GM10847 (cell line): ENCODE data around the gene F8.

Experiments
- POLR2A ChIP-seq: IDR thresholded peaks from 2 replicates; pipeline ENCODE4 v1.6.1; 2011; ENCODE audit not compliant: insufficient read length; ENCODE audit errors: extremely low read depth

Gene F8

DNA sequence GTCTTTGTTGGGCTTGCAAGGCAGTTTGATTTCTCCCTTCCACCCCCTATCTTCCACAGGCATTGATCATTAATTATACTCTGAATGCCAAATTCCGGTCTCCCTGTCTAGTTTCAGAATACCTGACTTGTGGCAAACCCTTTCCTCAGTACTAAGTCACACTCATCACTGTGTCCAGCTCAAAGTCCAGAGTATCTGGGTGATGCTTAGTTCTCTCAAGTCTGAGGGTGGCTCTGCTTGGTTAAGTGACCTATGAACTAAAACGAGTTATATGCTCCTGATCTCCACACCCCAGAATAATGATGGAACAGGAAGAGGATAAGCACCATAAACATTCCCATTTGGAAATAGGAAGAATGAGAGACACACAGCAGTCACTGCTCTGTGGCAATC lies 194.5 kb downstream of the F8 start:
- no peak for TF ChIP-seq POLR2A

DNA sequence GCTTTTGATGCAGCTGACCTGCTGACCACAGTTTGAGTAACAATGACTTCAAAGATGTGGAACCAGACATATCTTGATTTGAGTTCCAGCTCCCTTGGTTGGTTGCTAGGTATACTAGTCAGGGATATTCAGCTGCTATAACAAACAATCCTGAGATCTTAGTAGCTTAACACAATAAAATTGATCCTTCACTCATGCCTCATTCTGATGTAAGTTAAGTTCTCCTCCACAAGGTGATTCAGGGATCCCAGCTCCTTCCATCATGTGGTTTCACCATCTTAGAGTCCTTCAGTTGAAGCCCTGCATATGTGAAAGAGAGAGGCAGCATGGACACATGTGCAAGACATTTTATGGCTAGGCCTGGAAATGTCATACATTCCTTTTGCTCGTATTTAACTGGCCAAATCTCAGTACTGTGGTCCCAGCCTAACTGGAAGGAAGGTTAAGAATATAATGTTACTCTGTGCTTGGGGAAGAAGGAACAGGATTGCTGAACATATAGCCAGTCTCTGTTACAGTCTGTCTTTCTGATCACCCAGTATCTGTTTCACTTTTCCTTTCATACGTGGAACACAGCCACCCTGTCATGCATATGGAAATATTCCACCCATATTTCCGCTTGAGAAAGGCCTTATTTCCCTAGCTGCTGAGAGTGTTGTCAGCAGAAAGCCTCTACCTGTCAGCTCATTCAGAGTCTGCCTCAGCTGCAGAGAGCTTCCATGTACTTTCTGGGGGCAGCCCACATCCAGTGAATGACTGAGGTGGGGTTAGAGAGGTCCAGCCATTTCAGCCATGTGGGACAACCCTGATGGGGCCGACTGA lies 195.1 kb downstream of the F8 start:
- TF ChIP-seq POLR2A: no peak

DNA sequence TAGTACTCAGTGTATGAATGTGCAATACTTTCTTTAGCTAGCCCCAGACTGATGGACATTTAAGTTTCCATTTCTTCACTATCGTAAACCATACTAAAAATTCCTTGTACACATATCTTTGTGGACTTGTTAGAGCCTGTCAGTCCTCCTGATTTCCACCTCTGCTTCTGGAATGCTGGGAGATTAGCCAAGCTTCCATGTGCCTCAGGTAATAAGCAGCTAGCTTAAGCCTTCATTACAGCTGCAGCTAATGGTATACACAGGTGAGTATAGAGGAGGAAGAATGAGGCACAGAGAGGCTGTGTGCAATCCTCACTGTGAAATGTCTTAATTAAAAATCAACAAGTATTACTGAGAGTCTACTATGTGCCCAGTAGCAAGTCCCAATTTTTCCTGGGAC lies 197.9 kb downstream of the F8 start:
- TF ChIP-seq POLR2A: no peak

DNA sequence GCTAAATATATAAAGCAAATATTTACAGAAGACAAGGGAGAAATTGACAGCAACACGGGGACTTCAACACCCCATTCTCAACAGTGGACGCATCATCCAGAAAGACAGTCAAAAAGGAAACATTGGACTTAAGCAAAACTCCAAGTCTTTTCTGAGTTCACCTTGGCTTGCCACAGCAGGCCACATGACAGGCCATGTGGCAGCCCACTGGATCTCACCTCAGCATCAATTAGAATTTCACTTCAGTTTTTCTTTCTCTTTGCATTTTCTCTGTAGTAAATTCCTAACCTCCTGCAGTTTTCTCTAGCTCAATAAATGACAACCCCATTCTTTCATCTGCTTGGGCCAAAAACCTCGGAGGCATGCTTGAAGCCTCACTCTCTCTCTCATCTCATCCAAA lies 200.5 kb downstream of the F8 start:
- no peak for TF ChIP-seq POLR2A

DNA sequence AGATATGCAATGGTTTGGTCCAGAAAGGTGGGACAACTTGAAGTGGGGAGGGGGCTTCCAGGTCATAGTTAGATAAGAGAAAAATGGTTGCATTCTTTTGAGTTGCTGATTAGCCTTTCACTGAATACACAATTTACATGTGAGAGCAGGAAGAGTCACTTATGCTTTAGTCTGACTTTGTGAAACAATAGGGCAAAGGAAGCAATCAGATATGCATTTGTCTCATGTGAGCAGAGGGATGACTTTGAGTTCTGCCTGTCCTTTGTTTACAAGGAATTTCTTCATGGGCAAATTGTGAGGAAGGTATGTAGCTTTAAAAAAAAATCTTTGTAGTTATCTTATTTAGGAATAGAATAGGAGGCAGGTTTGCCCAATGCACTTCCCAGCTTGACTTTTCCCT lies 201.0 kb downstream of the F8 start:
- TF ChIP-seq POLR2A: no peak

DNA sequence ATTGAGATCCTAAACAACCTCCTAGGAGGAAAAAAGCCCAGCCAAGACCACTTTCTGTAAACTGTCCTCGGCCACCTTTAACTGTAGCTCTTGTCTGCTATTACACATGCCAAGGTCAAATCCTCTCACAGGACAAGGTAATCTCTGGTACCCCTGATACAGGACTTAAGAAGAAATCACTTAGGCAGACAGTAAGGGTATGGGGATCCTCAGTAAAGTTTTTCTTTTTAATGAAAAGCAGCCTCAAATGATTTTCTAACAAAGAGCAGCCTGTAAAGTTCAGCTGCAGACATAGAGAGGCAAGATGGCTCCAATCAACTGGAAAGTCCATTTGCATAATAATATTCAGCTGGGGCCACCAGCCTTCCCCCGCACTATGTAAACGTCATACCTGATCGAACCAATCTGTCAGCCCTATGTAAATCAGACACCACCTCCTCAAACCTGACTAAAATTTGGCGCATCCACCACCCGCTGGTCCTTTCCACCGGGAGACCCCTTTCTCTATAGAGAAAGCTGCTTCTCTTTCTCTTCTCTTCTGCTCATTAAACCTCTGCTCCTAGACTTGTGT lies 202.7 kb downstream of the F8 start:
- TF ChIP-seq POLR2A: no peak

DNA sequence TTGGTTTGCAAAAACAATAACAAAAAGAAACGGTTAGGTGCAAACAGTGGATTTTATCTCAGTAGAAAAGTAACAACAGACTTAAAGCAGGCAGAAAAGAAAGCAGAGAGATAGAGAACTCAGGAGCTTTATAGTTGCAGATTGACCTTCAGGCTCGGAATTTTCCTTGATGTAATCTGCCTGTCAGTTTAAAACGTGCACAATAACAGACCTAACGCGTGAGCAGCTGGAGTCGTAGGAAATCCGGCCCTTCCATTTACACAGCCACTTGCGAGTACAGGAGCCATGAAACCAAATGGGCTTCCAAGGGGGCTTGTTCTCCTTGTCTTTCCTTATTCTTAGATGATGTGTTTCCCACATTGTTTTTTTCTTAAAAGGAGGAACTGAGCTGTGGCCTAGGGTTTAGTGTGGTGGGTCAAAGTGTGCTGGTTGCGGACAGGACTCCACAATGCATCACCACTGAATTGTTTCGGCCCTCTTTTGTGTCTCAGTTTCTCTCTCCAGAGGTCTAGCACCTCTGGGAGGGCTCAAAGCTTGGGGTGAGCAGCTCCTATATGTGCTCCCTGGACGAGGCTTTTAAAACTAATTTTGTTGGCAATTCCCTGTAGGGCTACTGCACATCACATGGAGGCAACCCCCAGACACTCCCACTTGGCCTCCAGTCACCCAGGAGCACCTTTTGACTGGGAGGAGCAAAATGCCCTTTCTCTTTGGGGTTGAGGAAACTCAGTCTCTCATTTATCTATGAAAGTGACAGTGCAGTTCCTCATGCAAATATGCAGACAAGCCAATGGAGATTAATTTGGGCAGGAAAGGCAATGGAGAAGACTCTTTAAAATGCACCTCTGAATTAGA lies 203.4 kb downstream of the F8 start:
- no peak for TF ChIP-seq POLR2A

DNA sequence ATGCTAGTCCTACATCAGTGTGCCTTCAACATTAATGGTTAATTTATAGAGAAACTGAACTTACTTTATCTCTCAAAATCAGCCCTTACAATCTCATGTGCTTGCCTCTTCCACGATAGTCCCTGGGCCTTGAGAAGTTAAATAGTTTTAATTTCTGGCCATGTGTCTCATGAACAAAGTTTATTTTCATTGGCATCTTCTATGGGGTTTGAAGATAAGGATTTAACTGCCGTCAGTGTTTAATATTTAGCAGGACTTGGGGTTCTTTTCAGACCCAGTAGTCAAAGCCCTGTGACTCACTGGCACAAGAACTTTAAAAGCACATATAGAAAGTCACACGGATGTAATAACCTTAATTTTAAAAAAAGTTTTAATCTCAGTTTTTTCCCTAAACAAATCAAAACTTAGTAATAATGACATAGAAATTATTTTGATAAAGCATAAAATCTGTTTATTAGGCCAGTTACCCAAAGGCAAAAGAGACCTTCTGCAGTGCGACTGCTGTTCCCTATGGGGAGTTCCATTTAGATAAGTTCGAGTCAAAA lies 207.2 kb downstream of the F8 start:
- TF ChIP-seq POLR2A: no peak

DNA sequence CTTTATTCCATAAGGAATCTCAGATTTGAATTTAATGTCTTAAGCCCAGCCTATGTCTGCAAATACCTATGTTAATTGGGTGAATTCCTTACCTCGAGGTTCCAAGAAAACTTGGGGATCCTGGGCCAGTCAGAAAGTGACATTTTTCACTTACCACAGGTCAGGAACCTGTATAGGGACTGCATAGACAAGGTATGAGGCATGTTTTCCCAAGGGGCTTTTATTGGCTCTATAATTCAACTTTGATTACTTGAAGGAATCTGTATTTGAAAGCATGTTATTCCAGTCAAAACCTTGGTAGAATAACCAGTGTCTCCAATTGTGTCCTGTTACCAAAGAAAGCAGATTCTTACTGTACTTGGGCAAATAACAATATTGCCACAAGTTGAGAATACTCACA lies 208.7 kb downstream of the F8 start:
- no peak for TF ChIP-seq POLR2A

DNA sequence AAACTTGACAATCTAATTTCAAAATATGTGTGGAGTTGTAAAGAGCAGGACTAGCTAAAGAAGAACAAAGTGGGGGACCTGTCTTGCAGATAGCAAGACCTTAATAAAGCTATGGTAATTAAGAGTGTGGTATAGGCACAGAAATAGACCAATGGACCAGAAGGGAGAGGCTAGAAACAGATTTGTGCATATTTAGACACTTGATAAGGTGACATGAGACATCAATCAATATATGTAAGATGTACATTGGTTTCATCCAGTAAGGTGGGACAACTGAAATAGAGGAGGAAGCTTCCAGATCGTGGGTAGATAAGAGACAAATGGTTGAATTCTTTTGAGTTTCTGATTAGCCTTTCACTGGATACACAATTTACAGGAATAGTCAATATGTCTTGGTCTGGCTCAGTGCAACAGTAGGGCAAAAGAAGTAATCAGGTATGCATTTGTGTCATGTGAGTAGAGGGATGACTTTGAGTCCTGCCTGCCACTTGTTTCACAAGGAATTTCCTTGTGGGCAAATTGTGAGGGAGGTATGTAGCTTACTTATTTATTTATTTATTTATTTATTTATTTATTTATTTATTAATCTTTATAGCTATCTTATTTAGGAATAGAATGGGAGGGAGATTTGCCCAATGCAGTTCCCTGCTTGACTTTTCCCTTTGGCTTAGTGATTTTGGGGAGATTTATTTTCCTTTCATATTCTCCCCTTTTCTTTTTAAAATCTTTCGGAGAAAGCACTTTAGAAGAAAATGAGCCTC lies 210.0 kb downstream of the F8 start:
- TF ChIP-seq POLR2A: no peak

DNA sequence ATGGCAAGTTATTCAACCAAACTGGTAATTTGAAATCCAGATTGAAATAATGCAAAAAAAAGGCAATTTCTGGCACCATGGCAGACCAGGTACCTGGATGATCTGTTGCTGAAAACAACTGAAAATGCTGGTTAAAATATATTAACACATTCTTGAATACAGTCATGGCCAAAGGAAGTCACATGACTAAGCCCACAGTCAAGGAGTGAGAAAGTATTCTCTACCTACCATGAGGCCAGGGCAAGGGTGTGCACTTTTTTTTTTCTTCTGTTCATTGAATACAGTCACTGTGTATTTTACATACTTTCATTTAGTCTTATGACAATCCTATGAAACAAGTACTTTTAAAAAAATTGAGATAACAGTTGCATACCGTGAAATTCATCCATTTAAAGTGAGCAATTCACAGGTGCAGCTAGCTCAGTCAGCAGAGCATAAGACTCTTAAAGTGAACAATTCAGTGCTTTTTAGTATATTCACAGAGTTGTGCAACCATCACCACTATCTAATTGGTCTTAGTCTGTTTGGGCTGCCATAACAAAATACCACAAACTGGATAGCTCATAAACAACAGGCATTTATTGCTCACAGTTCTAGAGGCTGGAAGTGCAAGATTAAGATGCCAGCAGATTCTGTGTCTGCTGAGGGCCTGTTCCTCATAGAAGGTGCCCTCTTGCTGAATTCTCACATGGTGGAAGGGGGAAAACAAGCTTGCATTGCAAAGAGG lies 212.4 kb downstream of the F8 start:
- TF ChIP-seq POLR2A: no peak

DNA sequence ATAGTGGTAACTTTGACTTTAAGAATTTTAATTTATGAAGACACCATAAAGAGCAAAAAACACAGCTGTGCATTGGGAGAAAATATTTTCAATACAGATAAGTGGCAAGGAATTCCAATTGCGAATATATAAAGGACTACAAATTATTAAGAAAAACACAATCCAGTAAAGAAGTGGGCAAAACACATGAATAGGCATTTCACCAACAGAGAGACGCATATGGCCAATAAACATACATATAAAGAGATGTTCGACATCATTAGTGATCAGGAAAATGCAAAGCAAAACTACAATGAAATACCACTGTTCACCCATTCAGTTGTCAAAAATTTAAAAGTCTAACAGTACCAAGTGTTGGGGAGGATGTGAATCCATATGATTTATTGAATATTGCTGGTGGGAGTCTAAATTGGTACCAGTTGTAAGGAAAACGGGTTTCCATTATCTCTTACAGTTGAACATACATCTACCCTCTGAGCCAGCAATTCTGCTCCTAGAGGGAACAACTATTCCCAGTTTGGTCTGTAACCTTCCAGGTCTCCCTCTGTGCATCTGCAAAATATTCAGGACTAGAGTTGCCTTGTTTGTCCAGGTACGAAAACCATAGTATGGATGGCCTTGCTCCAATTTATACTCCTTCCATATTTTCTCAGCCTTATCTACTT lies 215.6 kb downstream of the F8 start:
- no peak for TF ChIP-seq POLR2A

DNA sequence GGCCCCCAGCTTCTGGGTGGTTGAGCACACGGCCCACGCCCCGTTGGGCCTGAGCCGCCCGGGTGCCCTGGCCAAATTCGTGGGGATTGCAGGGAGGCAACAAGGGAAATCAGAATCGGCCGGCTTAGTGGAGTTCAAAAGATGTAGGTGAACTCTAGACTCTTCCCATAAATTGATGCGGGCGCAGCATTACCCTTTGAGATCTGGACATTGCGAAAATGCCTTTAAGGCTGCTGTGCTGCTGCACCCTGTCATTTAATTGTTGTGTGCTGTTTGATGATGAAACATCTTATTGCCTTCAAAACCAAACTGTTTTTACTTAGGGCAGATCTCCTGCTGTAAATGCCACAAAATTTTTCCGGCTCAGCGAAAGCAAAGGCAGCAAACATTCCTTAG lies 216.8 kb downstream of the F8 start:
- no peak for TF ChIP-seq POLR2A

DNA sequence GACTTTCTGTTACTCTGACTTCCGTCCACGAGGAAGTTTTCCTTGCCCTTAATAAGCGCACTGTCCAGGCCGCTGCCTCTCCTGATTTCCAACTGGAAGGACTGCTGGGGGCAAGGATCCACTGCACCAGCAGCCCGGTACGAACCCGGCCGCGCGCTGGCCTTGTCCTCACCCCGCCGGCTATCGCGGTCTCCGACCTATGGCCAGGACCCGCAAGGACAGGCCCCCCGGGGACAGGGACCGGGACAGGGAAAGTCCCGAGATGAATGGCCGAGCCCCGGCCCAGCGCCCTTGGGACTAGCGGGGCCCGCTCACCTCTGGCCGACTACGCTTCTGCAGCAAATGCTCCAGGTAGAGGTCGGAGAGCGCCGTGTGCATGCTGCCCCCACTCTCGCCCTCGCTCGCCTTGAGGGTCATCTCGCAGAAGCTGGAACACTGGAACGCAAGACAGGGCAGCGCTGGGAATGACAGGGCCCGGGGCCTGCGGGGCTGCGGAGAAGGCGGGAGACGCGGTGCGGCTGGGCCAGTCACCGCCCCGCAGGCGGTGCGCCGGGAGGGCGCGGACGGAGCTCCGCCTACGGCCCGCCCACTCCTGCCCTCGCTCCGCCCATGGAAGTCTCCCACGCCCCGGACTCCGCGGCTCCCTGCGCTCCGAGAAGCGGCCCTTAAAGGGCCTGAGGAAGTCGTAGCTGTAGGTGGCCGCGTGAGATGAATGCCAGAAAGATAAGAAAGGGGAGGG lies 217.4 kb downstream of the F8 start, which contains the start of gene MPP1:
Gene MPP1, minus strand, starts transcription at position 529 of the 739 bp plus-strand sequence. Its CDS starts 112 bp downstream, at position 417.
- TF ChIP-seq POLR2A: peak; percentile 33
